DND-41 (cell line): Measurements from ENCODE around the gene ZNF592.

Experiments used
- CTCF ChIP-seq: IDR thresholded peaks from 2 replicates; pipeline ENCODE4 v1.5.1; 2012; ENCODE audit warnings: borderline replicate concordance, low read length, moderate library complexity, mild to moderate bottlenecking; ENCODE audit not compliant: poor library complexity, severe bottlenecking; ENCODE audit errors: extremely low read depth
- EZH2 ChIP-seq: IDR thresholded peaks from 3 replicates; pipeline ENCODE4 v1.6.1; 2012; ENCODE audit warnings: borderline replicate concordance, low read depth, mild to moderate bottlenecking, moderate library complexity, low read length, inconsistent platforms; ENCODE audit not compliant: severe bottlenecking

- TF ChIP-seq CTCF (no peak), EZH2 (no peak)
These were observed 52.0 kb downstream of the ZNF592 start for GRCh38 chr15:84800365-84800806.
